Stimulated activated CD8-positive, alpha-beta memory T cell treated with anti-CD3 and anti-CD28 coated beads, Interleukin-7, amount 100 ng/mL, for 4 hours (primary cell): Measurements from ENCODE around the gene ISYNA1.

Experiments used
- DNase-seq, 2 donors: peaks; one replicate each; pipeline ENCODE4 v3.0.0-alpha.2; 2020; ENCODE audit warnings: low read depth in 2 of 2

Gene ISYNA1

DNA sequence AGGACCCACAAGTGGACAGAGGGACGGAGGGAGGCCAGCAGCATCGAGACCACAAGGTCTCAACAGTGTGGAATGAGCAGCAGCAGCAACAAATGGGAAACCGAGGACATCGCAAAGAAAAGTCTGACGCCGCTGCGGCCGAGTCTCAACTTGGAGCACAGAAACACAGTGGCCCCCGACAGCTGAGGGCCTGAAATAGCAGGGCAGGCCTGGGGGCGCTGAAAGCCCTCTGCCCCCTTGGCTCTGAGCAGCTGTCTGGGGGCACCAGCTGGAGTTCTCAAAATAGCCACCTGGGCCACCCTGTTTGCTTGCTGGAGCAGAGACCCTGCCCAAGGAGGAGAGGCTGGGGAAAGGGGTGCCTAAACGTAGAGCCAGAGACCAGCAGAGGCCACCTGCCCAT is 5.9 kb upstream of the ISYNA1 start:
- no peak for DNase-seq

DNA sequence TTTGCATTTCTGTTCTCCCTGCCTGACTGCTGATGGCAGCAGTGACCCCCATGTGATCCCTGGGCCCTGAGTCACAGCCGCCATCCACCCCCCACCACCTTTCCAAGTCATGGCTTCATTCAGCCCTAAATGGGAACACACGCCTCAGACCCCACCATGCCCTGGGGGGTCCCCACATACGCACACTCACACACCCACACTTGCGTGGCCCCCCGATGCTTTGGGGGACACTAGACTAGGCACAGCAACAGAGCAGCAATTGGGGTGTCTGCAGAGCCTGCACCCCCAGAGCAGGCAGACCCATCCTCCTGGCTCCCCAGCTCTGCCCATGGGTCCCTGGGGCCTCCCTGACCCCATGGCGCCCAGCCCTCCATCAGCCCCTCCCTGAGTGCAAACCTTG is 5.5 kb upstream of the ISYNA1 start:
- DNase-seq: no peak

DNA sequence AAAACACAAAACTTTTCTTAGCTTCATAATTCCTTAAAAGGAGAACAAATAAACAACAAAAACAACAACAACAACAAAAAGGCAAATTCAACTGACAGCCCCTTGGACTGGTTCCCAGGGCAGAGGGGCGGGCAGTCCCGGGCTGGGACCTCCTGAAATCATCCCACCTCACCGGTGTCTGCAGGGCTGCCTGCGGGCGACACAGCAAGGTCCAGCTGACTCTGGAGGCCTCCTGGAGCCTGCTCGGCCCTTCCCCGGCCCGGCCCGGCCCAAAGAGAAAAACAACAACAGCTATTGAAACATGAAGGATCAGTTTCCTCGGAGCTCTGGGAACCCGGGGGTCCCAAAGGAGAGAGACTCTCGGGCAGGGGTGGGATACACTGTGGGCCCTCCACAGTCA is 5.0 kb upstream of the ISYNA1 start:
- no peak for DNase-seq

DNA sequence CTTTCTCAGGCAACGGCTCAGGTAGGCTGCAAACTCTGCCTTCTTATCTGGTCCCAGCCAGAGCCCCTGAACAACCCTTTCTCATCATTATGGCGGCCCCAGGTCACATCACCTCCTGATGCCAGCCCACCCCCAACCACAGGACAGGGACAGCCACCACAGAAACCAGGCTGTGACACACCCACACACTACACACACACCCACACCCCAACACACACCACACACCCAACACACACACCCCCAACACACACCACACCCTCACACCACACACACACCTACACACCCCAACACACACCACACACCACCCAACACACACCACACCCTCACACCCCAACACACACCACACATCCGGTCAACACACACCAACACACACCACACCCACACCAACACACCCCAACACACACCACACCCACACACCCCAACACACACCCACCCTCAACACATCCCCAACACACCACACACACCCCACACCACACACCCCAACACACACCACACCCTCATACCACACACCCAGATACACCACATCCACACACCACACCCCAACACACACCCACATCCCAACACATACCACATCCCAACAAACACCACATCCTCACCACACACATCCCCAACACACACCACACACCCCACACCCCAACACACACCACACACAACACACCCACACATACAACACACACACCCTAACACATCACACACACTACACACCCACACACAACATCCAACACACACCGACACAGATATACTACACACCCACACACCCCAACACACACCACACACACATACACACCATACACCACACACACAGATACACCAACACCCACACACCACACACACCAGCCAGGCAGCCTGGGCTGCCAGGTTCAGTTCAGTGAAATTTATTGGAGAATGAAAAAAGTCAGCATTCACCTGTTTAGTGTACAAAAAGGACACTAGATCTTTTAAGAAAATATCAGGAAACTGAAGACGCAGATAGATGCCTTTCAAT is 4.2 kb upstream of the ISYNA1 start:
- no peak for DNase-seq

DNA sequence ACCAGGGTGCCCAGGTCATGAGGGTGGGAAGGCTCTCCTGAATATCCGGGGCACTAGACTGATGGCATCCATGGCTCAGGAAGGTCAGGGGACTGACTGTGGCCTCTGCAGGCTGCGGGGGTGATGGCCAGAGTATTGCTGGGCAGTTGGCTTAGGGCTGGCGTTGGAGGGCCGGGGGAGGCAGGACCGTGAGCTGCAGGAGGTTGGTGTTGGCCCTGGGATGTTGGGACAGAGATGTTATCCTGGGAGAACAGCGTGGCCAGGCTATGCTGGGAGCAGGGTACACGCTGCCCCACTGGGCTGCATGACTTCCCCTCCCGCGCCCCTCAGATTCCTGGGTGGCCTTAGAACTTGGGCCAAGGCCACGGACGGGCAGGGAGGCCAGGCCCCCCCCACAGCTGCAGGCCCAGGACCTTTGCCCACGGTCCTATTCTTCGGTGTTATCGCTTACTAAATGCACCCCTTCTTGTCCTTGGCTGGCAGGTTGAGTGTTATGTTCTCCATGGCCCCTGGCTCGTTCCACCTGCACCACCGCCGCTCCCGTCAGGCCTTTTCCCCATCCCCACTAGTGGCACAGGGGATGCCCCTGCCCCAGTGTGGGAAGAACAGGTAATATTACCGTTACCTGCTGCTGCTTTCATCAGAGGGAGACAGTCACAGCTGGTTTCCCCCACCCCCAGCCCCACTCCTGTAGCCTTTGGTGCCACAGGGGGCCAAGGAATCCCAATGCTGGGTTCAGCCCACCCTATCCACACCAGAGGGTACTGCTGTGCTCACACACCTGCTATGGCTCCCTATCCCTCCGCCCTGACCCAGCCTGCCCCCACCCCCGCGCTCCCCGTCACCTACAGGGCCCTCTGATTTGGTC is 3.2 kb upstream of the ISYNA1 start:
- DNase-seq: no peak

DNA sequence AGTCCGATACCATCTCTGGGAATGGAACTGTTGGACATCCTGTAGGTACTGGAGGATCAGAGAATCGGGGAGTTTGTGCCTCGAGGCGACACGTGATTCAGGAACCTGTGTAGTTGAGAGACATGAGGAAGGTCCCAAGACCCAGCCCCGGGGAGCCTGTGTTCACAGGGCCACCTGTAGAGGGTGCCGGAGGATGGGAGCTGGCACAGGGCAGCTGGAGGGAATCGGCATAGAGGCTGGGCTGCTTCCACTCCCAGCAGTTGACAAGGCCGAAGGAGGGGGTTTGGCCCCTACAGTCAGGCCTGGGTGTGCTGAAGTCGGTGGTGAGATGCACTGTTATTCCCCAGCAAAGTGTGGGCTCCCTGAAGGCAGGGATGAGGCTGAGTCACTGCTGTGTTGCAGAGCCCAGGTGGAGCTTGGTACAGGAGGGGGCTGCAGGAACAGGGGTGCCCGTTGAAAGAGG is 2.5 kb upstream of the ISYNA1 start:
- DNase-seq: no peak

DNA sequence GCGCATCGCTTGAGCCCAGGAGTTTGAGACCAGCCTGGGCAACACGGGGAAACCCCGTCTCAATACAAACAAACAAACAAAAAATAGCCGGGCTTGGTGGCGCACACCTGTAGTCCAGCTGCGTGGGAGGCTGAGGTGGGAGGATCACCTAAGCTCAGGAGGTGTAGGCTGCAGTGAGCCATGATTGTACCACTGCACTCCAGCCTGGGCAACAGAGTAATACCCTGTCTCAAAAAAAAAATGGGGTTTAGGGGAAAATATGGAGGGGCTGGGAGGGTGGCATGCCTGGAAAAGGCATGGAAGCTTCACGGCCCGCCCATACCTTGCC is 1.9 kb upstream of the ISYNA1 start:
- no peak for DNase-seq

DNA sequence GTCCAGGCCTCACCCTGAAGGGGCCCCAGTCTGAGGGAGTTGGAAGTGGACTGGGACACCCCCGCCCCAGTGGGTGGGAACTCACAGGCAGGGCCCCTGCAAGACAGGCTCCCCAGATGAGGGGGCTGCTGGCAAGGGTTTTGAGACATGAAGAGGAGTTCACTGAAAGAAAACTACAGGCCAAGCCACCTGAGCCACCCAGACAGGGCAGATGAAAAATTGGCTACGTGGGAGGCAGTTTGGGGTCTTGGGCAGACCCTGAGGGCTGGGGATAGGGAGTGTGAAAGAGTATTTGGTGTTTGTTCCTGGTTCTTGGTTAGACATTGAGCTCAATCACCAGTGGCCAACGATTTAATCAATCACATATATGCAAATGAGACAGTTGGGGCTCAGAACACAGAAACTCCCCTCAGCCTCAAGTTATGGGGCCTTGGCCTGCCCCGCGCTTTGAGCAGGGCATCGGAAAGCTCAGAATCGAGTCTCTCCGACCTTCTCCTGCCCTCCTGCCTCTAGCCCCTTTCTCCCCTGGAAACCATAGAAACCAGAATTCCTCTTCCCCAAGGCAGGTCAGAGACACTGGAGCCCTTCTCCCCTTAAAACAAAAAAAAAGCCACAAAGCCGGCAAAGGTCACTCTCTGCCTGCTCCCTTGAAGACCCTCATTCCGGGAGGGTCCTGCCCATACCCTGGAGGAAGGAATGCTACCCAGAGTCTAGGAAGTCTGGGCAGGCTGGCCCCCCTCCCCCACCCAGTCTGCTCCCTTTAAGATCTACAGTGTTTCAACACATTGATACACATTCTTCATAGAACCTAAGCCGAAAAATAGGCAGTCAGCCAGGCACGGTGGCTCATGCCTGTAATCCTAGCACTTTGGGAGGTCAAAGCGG is 1.3 kb upstream of the ISYNA1 start:
- DNase-seq: no peak

DNA sequence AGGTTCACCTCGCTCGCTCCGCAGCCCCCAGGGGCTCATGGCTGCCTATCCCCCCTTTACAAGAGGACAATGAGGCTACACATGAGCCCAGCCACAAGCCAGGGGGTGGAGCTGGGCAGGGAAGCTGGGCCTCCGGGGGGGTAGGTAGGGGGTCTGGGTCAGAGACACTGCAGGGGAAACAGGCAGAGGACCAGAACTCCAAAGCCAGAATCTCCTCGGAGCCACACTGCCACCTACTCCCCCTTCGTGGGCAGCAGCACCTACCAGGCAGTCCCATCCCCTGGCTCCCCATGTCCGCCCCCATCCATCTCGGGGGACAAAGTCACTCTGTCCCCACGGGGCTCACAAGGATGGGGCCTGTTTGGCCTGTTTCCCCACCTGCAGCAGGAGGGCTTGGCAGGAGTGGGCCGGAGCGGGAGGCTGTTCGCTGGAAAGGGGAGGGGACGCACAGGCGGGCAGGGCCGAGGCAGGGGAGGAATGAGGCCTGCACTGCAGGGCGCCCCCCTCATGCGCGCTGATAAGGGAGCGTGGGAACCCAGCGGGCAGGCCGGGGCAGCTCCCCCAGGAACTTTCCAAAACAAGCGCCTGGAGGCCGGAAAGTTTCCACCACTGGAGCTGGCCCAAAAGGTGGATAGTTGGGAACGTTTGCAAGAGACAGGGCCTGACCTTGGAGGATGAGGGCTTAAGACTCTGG is 545 bp upstream of the ISYNA1 start:
- DNase-seq: no peak

DNA sequence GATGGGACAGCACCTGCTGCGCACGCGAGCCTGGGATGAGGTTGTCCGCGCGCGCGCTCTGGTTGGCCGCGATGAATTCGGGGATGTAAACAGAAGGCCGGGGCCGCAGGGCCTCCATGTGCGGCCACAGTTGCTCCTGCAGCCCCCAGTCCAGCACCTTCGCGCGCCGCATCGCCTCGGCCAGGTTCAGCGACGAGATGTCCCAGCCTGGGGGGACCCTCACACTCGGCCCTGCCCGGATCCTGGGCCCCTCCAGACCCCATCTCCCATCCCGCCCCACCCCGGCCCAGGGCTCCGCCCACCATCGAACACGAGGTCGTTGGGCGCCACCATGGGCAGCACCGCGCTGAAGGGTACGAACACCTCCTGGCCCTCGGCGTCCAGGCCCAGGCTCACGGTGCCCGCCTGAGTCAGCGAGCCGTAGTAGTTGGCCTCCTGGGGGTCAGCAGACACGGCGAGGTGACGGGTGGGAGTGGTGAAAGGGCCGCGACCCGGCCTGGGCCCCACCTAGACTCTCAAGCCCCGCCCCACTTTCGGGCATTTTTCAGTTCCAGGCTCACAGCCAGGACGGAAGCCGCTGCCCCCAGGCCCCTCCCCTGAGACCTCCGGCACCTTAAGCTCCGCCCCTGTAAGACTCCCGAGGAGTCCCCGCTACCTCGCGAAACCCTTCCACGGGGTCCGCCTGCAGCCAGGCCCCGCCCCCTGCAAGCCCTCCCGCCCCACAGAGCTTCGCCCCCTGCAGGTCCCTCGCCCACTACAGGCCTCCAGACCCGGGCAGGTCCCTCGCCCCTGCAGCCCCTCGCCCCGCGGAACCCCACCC is 1.1 kb downstream of the ISYNA1 start:
- DNase-seq: peak; percentile 75 to 83

DNA sequence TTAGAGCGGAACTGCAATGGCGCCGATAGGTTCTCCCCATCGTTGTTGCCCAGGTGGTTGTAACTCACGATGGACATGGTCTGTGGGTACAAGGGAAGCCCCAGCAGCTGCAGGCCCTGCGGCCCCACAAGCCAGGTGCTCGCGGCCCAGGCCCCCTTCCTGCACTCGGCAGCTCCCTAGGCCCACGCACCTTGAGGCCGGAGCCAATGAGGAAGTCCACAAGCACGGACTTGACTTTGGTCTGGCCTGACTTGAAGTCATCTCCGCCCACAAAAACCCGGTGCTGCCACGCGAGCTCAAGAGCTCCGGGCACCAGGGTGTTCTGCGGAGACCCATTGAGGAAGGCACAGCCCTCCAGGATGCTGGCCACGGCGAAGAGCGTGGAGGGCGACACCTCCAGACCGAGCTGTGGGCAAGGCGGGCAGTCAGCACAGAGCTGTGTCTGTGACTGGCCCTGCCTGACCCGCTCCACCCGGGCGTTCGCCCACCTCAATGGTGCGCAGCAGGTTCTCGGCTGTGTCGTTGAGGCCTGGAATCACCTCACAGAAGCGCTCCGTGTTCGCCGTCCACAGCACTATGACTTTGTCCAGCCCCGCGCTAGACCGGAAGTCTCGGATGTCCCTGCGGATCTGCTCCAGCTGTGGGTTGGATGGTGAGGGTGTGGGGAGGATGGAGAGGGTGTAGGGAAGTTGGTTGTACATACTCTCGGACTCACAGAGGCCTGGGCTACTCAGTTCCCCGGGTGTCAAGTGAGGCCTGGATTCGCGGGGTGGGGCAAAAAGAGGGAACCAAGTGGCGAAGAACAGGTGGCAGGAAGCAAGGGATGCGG is 1.9 kb downstream of the ISYNA1 start:
- DNase-seq: no peak

DNA sequence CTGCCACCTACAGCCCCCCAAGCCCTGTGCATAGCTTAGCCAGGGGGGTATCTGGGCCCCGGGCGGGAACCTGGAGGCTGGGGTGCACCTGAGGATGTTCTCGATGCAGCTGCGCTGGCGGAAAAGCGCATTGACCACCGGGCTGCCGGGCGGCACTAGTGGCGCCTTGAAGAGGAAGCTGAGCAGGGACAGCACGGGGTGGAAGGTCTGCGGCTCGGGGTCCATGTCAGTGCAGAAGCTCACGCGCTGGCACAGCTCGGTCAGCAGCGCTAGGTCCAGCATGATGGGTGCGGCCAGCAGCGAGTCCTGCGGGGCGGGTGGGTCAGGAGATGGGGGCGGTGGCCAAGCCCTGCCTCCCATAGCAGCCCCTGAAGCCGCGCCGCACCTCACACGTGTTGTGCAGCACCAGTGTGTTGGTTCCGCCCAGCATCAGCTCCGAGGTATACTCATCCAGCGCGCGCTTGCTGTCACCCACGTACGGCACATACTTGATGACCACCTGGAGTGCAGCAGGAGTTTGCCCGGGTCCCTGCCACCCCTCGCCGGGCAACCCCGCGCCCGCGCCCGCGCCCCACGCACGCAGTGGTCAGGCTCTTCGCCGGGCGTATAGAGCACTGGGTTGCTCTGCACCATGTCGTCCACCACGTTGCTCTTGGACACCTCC is 2.6 kb downstream of the ISYNA1 start:
- DNase-seq: no peak

DNA sequence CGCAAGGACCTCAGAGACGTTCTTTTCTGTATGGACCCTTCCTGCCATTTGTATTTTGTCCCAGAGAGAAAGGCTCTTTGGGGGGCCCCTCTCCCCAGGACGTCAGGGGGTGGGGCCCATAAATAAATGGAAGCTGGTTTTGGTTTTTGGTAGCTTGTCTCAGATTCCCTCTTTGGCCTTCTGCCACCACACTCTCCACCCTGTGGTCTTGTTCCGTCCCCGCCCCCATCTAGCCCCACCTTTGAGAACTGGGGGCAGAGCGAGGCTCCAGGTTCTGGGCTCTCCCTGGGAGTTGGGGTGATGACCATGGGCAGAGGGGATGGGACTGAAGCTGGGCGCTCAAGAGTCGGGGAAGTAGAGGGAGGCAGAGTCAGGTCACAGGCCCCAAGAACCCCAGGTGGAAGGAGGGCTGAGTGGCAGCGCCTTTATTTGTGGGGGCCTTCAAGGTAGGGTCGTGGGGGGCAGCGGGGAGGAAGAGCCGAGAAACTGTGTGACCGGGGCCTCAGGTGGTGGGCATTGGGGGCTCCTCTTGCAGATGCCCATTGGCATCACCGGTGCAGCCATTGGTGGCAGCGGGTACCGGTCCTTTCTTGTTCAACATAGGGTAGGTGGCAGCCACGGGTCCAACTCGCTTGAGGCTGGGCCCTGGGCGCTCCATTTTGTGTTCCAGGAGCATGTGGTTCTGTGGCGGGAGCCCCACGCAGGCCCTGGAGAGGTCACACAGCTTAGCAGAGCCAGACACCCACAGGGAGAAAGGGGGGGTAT is 3.3 kb downstream of the ISYNA1 start:
- no peak for DNase-seq

DNA sequence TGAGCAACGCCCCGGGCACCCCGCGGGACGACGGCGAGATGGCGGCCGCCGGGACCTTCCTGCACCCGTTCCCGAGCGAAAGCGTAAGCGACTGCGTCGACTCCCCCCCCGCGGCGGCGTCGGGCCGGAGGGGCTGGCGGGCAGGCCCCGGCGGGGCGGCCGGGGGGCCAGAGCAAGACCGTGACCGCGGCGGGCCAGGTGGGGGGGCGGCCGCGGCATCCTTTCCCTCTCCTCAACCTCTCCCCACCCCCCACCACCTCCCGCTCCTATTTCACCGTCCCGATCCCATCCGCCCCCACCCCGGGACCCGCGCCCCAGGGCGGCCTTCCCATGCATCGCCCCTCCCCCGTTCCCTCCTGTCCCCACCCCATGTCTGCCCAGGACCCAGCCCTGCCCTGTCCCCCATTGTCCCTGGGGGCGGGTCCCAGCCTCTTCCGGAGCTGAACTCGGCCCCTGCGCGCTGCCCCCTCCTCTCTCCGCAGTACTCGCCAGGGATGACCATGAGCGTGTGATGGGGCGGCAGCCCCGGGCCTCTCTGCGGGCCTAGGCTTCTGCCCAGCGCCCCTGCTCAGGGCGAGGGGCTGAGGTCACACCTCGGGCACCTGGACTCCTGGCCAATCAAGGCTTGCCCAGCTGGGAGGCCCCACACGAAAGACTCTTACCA is 4.1 kb downstream of the ISYNA1 start:
- no peak for DNase-seq

DNA sequence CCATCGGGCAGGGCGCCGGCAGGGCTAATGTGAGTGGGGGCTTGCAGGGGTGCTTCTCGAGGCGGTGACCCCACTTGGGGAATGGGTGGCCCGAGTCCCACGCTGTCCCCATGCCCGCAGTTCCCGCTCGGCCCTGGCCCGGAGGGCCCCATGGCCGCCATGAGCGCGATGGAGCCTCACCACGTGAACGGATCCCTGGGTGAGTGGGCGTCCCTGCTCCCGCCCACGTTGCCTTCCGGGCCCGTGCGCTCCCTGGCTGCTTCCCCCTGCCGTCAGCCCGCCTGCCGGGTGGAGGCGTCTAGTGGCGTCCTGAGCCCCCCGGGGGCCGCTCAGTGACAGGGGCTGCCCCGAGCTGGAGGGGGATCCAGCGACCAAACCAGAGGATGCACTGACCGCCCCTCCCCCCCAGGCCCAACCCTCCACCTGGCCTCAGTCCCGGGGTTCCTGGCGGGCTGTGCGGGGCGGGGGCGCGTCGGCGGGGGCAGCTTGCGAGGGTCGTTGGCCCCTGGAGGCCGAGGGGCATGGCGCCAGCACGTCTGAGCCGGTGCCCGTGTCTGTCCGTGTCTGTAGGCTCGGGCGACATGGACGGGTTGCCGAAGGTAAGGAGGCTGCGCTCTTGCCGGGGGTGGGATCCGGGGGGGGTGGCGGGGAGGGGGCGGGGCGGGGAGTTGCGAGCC is 4.8 kb downstream of the ISYNA1 start:
- DNase-seq: peak; percentile 49 to 58

DNA sequence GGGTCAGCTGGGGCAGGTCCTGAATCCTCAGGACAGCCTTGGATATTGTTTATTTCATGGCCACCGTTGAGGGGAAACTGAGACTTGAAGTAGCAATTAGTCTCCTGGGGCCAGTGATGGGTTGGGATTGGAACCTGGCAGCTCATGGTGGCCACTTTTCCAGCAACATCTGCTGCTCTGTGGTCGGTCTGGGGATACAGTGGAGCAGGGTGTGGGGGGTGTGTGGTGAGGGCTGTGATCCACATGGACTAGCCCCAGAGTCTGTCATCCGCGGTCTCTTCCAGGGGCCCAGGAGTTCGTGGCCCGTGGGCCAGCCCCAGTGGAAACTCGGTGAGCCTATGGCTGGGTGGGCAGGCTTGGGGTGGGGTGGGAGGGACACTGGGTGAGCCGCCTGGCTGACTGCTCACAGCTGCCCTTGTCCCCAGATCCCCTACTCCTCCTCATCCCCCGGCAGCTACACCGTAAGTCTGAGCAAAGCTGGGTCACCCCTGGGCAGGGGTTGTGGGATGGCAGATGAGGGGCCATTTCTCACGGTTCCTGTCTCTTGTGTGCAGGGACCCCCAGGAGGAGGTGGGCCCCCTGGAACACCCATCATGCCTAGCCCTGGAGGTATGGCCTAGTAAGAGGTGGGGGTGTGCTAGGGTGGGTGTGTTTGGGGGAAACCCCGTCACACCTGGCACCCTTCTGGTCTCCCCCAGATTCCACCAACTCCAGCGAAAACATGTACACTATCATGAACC is 5.5 kb downstream of the ISYNA1 start:
- no peak for DNase-seq
